K562 (cell line): ENCODE results near the gene GPX5. TPM values are rescaled to one million over a fixed set of nuclear protein-coding genes. Genes with fewer than 3 reads are reported as not detected.

Experiments
- CREB3L1 ChIP-seq: fragments of 450-650 bp; IDR thresholded peaks from 2 replicates; pipeline ENCODE4 v1.6.1; 2014; ENCODE audit warnings: low read depth, mild to moderate bottlenecking, moderate library complexity, borderline replicate concordance
- CREM ChIP-seq: IDR thresholded peaks from 2 replicates; pipeline ENCODE4 v1.6.1; 2014; ENCODE audit warnings: antibody characterized with exemption, low read depth
- HMBOX1 ChIP-seq: sonication (generic); IDR thresholded peaks from 2 replicates; pipeline ENCODE4 v1.6.1; 2016
- NFIC ChIP-seq: fragments of 450-650 bp; IDR thresholded peaks from 2 replicates; pipeline ENCODE4 v1.6.1; 2017; ENCODE audit warnings: mild to moderate bottlenecking, inconsistent platforms
- PREB ChIP-seq: sonication (generic); formaldehyde crosslinking; IDR thresholded peaks from 2 replicates; pipeline ENCODE4 v1.8.1; 2023; ENCODE audit warnings: mild to moderate bottlenecking, missing genetic modification reagents
- VEZF1 ChIP-seq: fragments of 200-800 bp; sonication (Bioruptor generic); IDR thresholded peaks from 2 replicates; pipeline ENCODE4 v1.6.1; 2017; ENCODE audit warnings: missing genetic modification characterization, missing compliant biosample characterization
- ZNF57 ChIP-seq: fragments of 450-650 bp; formaldehyde crosslinking; IDR thresholded peaks from 2 replicates; pipeline ENCODE4 v1.4.0; 2020; ENCODE audit warnings: mild to moderate bottlenecking, moderate library complexity
- ZNF785 ChIP-seq: fragments of 250-450 bp; sonication (Bioruptor Pico); IDR thresholded peaks from 2 replicates; pipeline ENCODE4 v1.4.0; 2020; ENCODE audit warnings: mild to moderate bottlenecking
- polyA plus RNA-seq, 8 experiments: library from polyadenylated mRNA; depleted of rRNA in 4 of 8; stranded (reverse) in 5 of 8; unstranded in 3 of 8; fragments of >200 nt; fragmentation: Nextera tagmentation in 2 of 8; fragmentation: Illumina TruSeq in 1 of 8; extraction: Ambion mirVana in 2 of 8; extraction: Trizol in 1 of 8; gene quantifications; 2 replicates each; pipeline versions ENCODE4 v1.2.1 to v1.2.3, GENCODE V29; 2011 to 2014; ENCODE audit warnings: inconsistent platforms in 1 of 8, missing spikeins in 1 of 8
- total RNA-seq, 7 experiments: library from RNA; depleted of rRNA in 6 of 7; stranded (reverse); fragments of >200 nt in 6 of 7; fragmentation: Illumina TruSeq in 2 of 7; extraction: Trizol in 2 of 7; gene quantifications; 2 replicates each; pipeline versions ENCODE4 v1.2.1 to v1.2.3, GENCODE V29; 2011 to 2021; ENCODE audit warnings: low replicate concordance in 1 of 7

GPX5 gene
- total and polyA plus RNA-seq, 9 of the 15 experiments (the other 6 are each of a cell fraction or from before 2014, with no cell fraction given), result 0.07 to 0.18 (median 0.15) TPM; not detected in 6

GRCh38 chr6:28490205-28490890, 35.3 kb upstream of the GPX5 start (continued):
- TF ChIP-seq VEZF1 (CRISPR knock-in tag) (no peak), ZNF785 (CRISPR knock-in tag) (no peak), CREB3L1 (0 out of 2 replicates have a peak, but pooled peaks have one; percentile 34), PREB (CRISPR knock-in tag) (0 out of 2 replicates have a peak, but pooled peaks have one; percentile 52), NFIC (0 out of 2 replicates have a peak, but pooled peaks have one; percentile 4), CREM (peak; percentile 55), ZNF57 (CRISPR knock-in tag) (no peak), HMBOX1 (0 out of 2 replicates have a peak, but pooled peaks have one; percentile 15)
